GM21786 (cell line): ENCODE measurements around the gene ZKSCAN8.

ENCODE experiments used
- ATAC-seq: cut with Tn5 transposase; IDR thresholded peaks from one replicate; pipeline ENCODE4 v1.9.1; 2021; ENCODE audit not compliant: unreplicated experiment

Gene ZKSCAN8

DNA sequence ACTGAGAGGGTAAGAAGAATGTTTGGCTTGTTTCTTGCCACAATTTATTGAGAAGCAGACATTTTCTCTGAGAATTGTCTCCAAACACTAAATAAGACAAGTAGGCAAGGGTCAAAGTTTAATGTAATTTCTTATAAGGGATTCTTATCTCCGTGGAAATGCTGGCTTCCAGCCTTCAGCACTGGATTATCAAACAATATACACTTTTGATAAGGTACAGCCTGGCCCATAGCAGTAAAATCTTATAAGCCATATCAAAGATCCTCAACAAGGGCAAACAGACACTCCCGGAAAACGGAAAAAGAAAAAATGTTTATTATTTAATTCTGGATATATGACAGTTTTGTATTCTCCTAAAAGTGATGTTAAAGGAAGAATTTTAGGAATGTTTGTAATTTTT lies 64.8 kb downstream of the ZKSCAN8 start:
- ATAC-seq, result no peak

GRCh38 chr6:28206928-28207509 lies 65.3 kb downstream of the ZKSCAN8 start:
- ATAC-seq, result no peak

GRCh38 chr6:28207510-28208110 lies 65.9 kb downstream of the ZKSCAN8 start:
- no peak for ATAC-seq

- ATAC-seq, result no peak
These were observed 66.5 kb downstream of the ZKSCAN8 start for GRCh38 chr6:28208111-28208659.
